DOHH2 (cell line): ENCODE data around the gene EFCAB5.

Experiments
- CTCF ChIP-seq: fragments of 200-600 bp; sonication (generic); IDR thresholded peaks from one replicate; pipeline ENCODE4 v1.5.1; 2014; ENCODE audit warnings: antibody characterized with exemption, mild to moderate bottlenecking, low read depth, low read length; ENCODE audit not compliant: poor library complexity, severe bottlenecking
- EZH2phosphoT487 ChIP-seq: fragments of 200-600 bp; sonication (generic); IDR thresholded peaks from 2 replicates; pipeline ENCODE4 v1.6.1; 2017; ENCODE audit warnings: borderline replicate concordance, mild to moderate bottlenecking, antibody characterized with exemption, low read length, moderate library complexity, mixed read lengths

- TF ChIP-seq CTCF: no peak
- TF ChIP-seq EZH2phosphoT487: no peak
Measured at GRCh38 chr17:30000755-30001257, 59.4 kb downstream of the EFCAB5 start.
